Activated naive CD4-positive, alpha-beta T cell treated with anti-CD3 and anti-CD28 coated beads, Interleukin-2, amount 50 U/mL, for 24 hours (primary cell): ENCODE results near the gene ARHGEF26.

Experiments
- H3K27ac Mint-ChIP-seq: one replicate; pipeline ENCODE4 v1.8.0; 2021; ENCODE audit warnings: mild to moderate bottlenecking, mixed read lengths
- H3K27me3 Mint-ChIP-seq: one replicate; pipeline ENCODE4 v1.8.0; 2021; ENCODE audit warnings: mixed read lengths
- H3K36me3 Mint-ChIP-seq: one replicate; pipeline ENCODE4 v1.8.0; 2021; ENCODE audit warnings: mixed read lengths
- H3K4me1 Mint-ChIP-seq: one replicate; pipeline ENCODE4 v1.8.0; 2021; ENCODE audit warnings: mixed read lengths
- H3K4me3 Mint-ChIP-seq: one replicate; pipeline ENCODE4 v1.8.0; 2021; ENCODE audit warnings: mild to moderate bottlenecking, mixed read lengths
- H3K9me3 Mint-ChIP-seq: one replicate; pipeline ENCODE4 v1.8.0; 2021; ENCODE audit warnings: mixed read lengths

Gene ARHGEF26

GRCh38 chr3:154170300-154170699, 49.1 kb downstream of the ARHGEF26 start:
- Mint-ChIP-seq H3K27ac (no peak overlapping the region), H3K4me1 (no peaks in the 10 kb centered on the region), H3K9me3 (no peaks in the 10 kb centered on the region), H3K4me3 (no peak overlapping the region), H3K27me3 (peaks cover 7% of the 10 kb centered on the region), H3K36me3 (no peaks in the 10 kb centered on the region)

GRCh38 chr3:154175041-154175440, 53.9 kb downstream of the ARHGEF26 start:
- Mint-ChIP-seq H3K4me1 (no peaks in the 10 kb centered on the region), H3K4me3 (no peak overlapping the region), H3K27ac (no peak overlapping the region), H3K9me3 (no peaks in the 10 kb centered on the region), H3K36me3 (no peaks in the 10 kb centered on the region), H3K27me3 (peaks cover 1% of the 10 kb centered on the region)

- no peak overlapping the region for H3K4me3 Mint-ChIP-seq
- no peaks in the 10 kb centered on the region for H3K4me1 Mint-ChIP-seq
- H3K9me3 Mint-ChIP-seq, result no peaks in the 10 kb centered on the region
- H3K36me3 Mint-ChIP-seq, result no peaks in the 10 kb centered on the region
- H3K27me3 Mint-ChIP-seq, result peaks cover 1% of the 10 kb centered on the region
- no peak overlapping the region for H3K27ac Mint-ChIP-seq
Observed at GRCh38 chr3:154176036-154176435, 54.8 kb downstream of the ARHGEF26 start.

- H3K4me3 Mint-ChIP-seq, result no peak overlapping the region
- no peak overlapping the region for H3K27ac Mint-ChIP-seq
- H3K9me3 Mint-ChIP-seq, result no peaks in the 10 kb centered on the region
- peaks cover 1% of the 10 kb centered on the region for H3K27me3 Mint-ChIP-seq
- H3K4me1 Mint-ChIP-seq, result no peaks in the 10 kb centered on the region
- no peaks in the 10 kb centered on the region for H3K36me3 Mint-ChIP-seq
Observed at GRCh38 chr3:154177406-154177805, 56.2 kb downstream of the ARHGEF26 start.

- Mint-ChIP-seq H3K27ac (no peak overlapping the region), H3K4me3 (no peak overlapping the region), H3K9me3 (no peaks in the 10 kb centered on the region), H3K27me3 (peaks cover 1% of the 10 kb centered on the region), H3K4me1 (no peaks in the 10 kb centered on the region), H3K36me3 (no peaks in the 10 kb centered on the region)
Observed at GRCh38 chr3:154178172-154178571, 57.0 kb downstream of the ARHGEF26 start.

GRCh38 chr3:154180836-154181691, 59.9 kb downstream of the ARHGEF26 start:
- Mint-ChIP-seq H3K27me3 (peaks cover 5% of the 10 kb centered on the region), H3K4me1 (no peaks in the 10 kb centered on the region), H3K9me3 (no peaks in the 10 kb centered on the region), H3K36me3 (no peaks in the 10 kb centered on the region), H3K27ac (no peak overlapping the region), H3K4me3 (no peak overlapping the region)

GRCh38 chr3:154182322-154182922, 61.2 kb downstream of the ARHGEF26 start:
- no peak overlapping the region for H3K4me3 Mint-ChIP-seq
- H3K9me3 Mint-ChIP-seq, result no peaks in the 10 kb centered on the region
- peaks cover 3% of the 10 kb centered on the region for H3K27me3 Mint-ChIP-seq
- no peaks in the 10 kb centered on the region for H3K36me3 Mint-ChIP-seq
- no peak overlapping the region for H3K27ac Mint-ChIP-seq
- H3K4me1 Mint-ChIP-seq, result no peaks in the 10 kb centered on the region

- Mint-ChIP-seq H3K27ac (no peak overlapping the region), H3K4me3 (no peak overlapping the region), H3K27me3 (peaks cover 3% of the 10 kb centered on the region), H3K9me3 (no peaks in the 10 kb centered on the region), H3K4me1 (no peaks in the 10 kb centered on the region), H3K36me3 (no peaks in the 10 kb centered on the region)
Observed at GRCh38 chr3:154182975-154183374, 61.8 kb downstream of the ARHGEF26 start.

- H3K4me1 Mint-ChIP-seq, result no peaks in the 10 kb centered on the region
- no peak overlapping the region for H3K27ac Mint-ChIP-seq
- no peak overlapping the region for H3K4me3 Mint-ChIP-seq
- H3K9me3 Mint-ChIP-seq, result no peaks in the 10 kb centered on the region
- H3K27me3 Mint-ChIP-seq, result peaks cover 3% of the 10 kb centered on the region
- H3K36me3 Mint-ChIP-seq, result no peaks in the 10 kb centered on the region
Observed at GRCh38 chr3:154184582-154184981, 63.4 kb downstream of the ARHGEF26 start.

GRCh38 chr3:154188437-154188836, 67.2 kb downstream of the ARHGEF26 start:
- H3K4me3 Mint-ChIP-seq, result no peak overlapping the region
- H3K36me3 Mint-ChIP-seq, result no peaks in the 10 kb centered on the region
- H3K9me3 Mint-ChIP-seq, result no peaks in the 10 kb centered on the region
- H3K4me1 Mint-ChIP-seq, result no peaks in the 10 kb centered on the region
- H3K27me3 Mint-ChIP-seq, result peaks cover 9% of the 10 kb centered on the region
- H3K27ac Mint-ChIP-seq, result no peak overlapping the region

GRCh38 chr3:154188846-154189245, 67.7 kb downstream of the ARHGEF26 start:
- Mint-ChIP-seq H3K4me3 (no peak overlapping the region), H3K27ac (no peak overlapping the region), H3K36me3 (no peaks in the 10 kb centered on the region), H3K4me1 (no peaks in the 10 kb centered on the region), H3K9me3 (no peaks in the 10 kb centered on the region), H3K27me3 (peaks cover 9% of the 10 kb centered on the region)

GRCh38 chr3:154191520-154191919, 70.3 kb downstream of the ARHGEF26 start:
- Mint-ChIP-seq H3K9me3 (no peaks in the 10 kb centered on the region), H3K27me3 (peaks cover 8% of the 10 kb centered on the region), H3K27ac (no peak overlapping the region), H3K4me3 (no peak overlapping the region), H3K36me3 (no peaks in the 10 kb centered on the region), H3K4me1 (no peaks in the 10 kb centered on the region)

GRCh38 chr3:154192225-154192624, 71.0 kb downstream of the ARHGEF26 start:
- H3K4me3 Mint-ChIP-seq, result no peak overlapping the region
- peaks cover 8% of the 10 kb centered on the region for H3K27me3 Mint-ChIP-seq
- H3K36me3 Mint-ChIP-seq, result no peaks in the 10 kb centered on the region
- no peaks in the 10 kb centered on the region for H3K9me3 Mint-ChIP-seq
- no peak overlapping the region for H3K27ac Mint-ChIP-seq
- no peaks in the 10 kb centered on the region for H3K4me1 Mint-ChIP-seq

- no peaks in the 10 kb centered on the region for H3K9me3 Mint-ChIP-seq
- H3K36me3 Mint-ChIP-seq, result no peaks in the 10 kb centered on the region
- H3K27me3 Mint-ChIP-seq, result peaks cover 8% of the 10 kb centered on the region
- no peak overlapping the region for H3K27ac Mint-ChIP-seq
- no peak overlapping the region for H3K4me3 Mint-ChIP-seq
- H3K4me1 Mint-ChIP-seq, result no peaks in the 10 kb centered on the region
Observed at GRCh38 chr3:154193000-154193615, 71.9 kb downstream of the ARHGEF26 start.

- H3K27me3 Mint-ChIP-seq, result peaks cover 8% of the 10 kb centered on the region
- no peaks in the 10 kb centered on the region for H3K4me1 Mint-ChIP-seq
- H3K9me3 Mint-ChIP-seq, result no peaks in the 10 kb centered on the region
- H3K36me3 Mint-ChIP-seq, result no peaks in the 10 kb centered on the region
- H3K27ac Mint-ChIP-seq, result no peak overlapping the region
- H3K4me3 Mint-ChIP-seq, result no peak overlapping the region
Observed at GRCh38 chr3:154194877-154195276, 73.7 kb downstream of the ARHGEF26 start.
